Activated naive CD8-positive, alpha-beta T cell (primary cell): ENCODE measurements around the gene FGF14.

Experiments used
- H3K27ac Mint-ChIP-seq: one replicate; pipeline ENCODE4 v1.8.0; 2021; ENCODE audit warnings: mixed read lengths
- H3K27me3 Mint-ChIP-seq: one replicate; pipeline ENCODE4 v1.8.0; 2021; ENCODE audit warnings: mixed read lengths
- H3K36me3 Mint-ChIP-seq: one replicate; pipeline ENCODE4 v1.8.0; 2021; ENCODE audit warnings: mixed read lengths
- H3K4me1 Mint-ChIP-seq: one replicate; pipeline ENCODE4 v1.8.0; 2021; ENCODE audit warnings: low read depth, mixed read lengths
- H3K4me3 Mint-ChIP-seq: one replicate; pipeline ENCODE4 v1.8.0; 2021; ENCODE audit warnings: mild to moderate bottlenecking, mixed read lengths
- H3K9me3 Mint-ChIP-seq: one replicate; pipeline ENCODE4 v1.8.0; 2021; ENCODE audit warnings: low read depth, mixed read lengths

Gene FGF14

DNA sequence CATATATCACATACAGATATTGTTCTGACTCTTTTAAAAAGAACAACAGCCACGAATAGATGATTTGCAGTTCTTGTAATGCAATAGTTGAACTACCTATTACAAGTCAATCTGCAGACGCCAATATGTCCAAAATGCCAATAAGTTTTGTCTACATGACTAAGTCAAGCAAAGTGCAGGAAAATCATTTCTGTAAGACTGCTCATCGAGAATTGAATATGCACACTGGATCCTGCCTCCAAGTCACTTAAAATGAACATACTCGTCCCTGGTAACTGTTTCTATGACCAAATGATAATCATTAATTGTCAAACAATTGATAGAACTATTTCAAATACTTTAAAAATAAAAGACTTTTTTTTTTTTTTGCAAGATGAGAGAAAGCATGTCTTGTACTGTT is 573.7 kb downstream of the FGF14 start:
- H3K36me3 Mint-ChIP-seq: no peaks in the 10 kb centered on the region

DNA sequence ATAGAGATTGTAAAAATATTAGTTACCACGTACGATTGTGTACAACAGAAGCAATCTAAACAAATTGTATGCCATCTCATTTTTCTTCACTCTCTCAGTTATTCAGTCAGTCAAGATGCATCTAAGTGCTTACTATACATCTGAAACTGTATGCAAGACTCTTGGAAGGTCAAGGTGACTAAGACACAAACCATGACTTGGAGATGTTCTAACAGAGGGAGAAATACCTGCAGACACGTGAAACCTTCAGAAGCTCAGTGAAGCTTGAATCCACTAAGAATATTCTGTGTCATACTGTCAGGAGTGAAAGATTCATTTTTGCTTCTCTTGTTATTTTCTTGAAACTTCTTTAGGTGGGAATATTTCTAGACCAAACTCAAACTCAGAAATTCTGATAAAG is 584.0 kb downstream of the FGF14 start:
- Mint-ChIP-seq H3K4me1 (no peaks in the 10 kb centered on the region), H3K27ac (no peak overlapping the region), H3K4me3 (no peak overlapping the region), H3K36me3 (no peaks in the 10 kb centered on the region), H3K27me3 (peaks cover 3% of the 10 kb centered on the region), H3K9me3 (no peaks in the 10 kb centered on the region)

More for the DNA sequence above, 573.7 kb downstream of the FGF14 start:
- H3K27me3 Mint-ChIP-seq: peaks cover 5% of the 10 kb centered on the region
- H3K9me3 Mint-ChIP-seq: no peaks in the 10 kb centered on the region
- no peak overlapping the region for H3K4me3 Mint-ChIP-seq
- no peak overlapping the region for H3K27ac Mint-ChIP-seq
- H3K4me1 Mint-ChIP-seq: no peaks in the 10 kb centered on the region

DNA sequence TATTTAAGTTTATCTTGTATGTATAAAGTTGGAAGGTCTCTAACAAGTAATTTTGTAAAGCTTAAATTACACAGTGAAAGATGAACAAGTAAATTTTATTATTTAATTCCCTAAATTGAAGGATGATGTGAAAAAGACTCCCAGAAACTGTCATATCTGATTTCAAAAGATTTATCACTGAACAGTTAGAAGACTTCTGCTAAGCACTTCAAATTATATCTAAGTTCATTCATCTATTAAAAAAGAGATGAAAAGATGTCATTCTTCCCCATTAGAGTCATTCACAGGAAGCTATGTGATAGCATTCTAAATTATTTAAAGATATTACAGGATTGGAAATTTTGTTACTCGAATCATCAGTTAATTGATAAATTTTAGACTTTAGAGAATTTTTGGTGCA is 590.0 kb downstream of the FGF14 start:
- no peak overlapping the region for H3K27ac Mint-ChIP-seq
- H3K36me3 Mint-ChIP-seq: no peaks in the 10 kb centered on the region
- H3K4me1 Mint-ChIP-seq: no peaks in the 10 kb centered on the region
- no peaks in the 10 kb centered on the region for H3K9me3 Mint-ChIP-seq
- H3K4me3 Mint-ChIP-seq: no peak overlapping the region
- peaks cover 7% of the 10 kb centered on the region for H3K27me3 Mint-ChIP-seq

DNA sequence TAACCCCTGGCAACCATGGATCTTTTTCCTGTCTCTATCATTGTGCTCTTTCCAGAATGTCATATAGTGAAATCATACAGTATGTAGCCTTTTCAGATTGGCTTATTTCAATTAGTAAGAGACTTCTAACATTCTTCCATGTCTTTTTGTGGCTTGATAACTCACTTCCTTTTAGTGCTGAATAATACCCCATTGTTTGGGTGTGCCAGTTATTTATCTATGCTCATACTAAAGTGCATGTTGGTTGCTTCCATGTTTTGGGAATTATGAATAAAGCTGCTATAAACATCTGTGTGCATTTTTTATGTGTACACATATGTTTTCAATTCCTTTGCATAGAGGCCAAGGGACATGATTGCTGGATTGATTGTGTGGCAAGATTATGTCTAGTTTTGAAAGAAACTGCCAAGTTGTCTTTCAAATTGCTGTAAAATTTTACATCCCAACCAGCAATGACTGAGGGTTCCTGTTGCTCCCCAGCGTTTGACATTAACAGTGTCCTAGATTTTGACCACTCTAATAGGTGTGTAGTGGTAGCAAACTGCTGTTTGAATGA is 590.5 kb downstream of the FGF14 start:
- no peak overlapping the region for H3K4me3 Mint-ChIP-seq
- no peak overlapping the region for H3K27ac Mint-ChIP-seq
- H3K4me1 Mint-ChIP-seq: no peaks in the 10 kb centered on the region
- peaks cover 7% of the 10 kb centered on the region for H3K27me3 Mint-ChIP-seq
- H3K9me3 Mint-ChIP-seq: no peaks in the 10 kb centered on the region
- no peaks in the 10 kb centered on the region for H3K36me3 Mint-ChIP-seq

DNA sequence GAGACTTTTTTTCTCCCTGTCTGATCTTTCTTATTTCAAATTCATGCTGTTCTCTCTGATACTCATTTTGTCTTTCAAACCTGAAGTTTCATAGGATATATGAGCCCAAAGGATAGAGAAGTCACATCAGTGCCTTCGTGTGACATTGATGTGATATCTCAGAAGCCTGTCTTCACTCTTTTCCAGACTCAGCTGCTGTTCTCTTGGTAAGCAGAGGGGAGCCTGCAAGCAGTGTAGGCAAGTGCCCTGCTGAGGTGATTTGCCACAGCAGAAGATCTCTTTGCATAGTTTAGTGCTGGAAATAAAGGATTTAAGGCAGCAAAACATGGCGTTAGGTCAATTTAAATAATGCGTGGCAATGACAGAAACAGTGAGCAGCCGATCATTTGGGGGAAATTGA is 602.7 kb downstream of the FGF14 start:
- Mint-ChIP-seq H3K4me3 (no peak overlapping the region), H3K27me3 (peaks cover 4% of the 10 kb centered on the region), H3K4me1 (no peaks in the 10 kb centered on the region), H3K9me3 (no peaks in the 10 kb centered on the region), H3K27ac (no peak overlapping the region), H3K36me3 (no peaks in the 10 kb centered on the region)

DNA sequence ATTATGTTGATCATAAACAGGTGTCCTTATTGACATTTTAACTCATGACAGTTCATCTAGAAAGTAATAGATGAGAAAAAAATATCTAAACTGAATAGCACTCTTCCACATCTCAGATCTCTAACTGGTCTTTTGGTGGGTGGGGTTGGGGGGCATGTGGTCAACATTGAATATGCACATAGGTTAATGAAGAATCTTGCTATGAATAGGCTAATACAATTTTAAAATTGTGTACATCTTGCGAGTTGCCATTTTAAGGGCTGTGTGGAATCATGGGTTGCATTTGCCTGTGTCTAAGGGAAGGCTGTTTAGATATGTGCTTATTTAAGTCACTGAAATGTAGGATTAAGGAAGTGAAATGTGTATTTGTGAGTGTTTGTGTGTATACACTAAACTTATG is 603.4 kb downstream of the FGF14 start:
- H3K36me3 Mint-ChIP-seq: no peaks in the 10 kb centered on the region
- H3K4me3 Mint-ChIP-seq: no peak overlapping the region
- H3K9me3 Mint-ChIP-seq: no peaks in the 10 kb centered on the region
- H3K27me3 Mint-ChIP-seq: peaks cover 4% of the 10 kb centered on the region
- no peak overlapping the region for H3K27ac Mint-ChIP-seq
- H3K4me1 Mint-ChIP-seq: no peaks in the 10 kb centered on the region

DNA sequence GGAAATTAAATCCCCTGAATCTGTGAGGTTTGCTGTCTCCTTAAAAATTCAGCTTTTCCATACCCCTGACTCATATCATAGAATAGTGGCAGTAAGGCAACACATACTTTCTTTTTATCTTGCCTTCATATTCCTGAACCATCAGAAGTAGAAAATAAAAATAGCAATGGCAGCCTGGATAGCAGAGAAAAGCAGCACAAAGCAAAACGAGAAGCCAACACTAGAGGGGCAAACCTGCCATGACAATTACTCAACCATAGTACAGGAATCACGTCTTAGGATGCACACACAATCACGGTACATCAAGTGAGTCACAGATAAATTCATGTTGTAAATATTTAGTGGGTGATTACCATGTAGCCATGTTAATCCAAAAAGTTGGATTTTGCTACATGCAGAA is 606.4 kb downstream of the FGF14 start:
- Mint-ChIP-seq H3K4me3 (no peak overlapping the region), H3K27me3 (peaks cover 4% of the 10 kb centered on the region), H3K9me3 (no peaks in the 10 kb centered on the region), H3K36me3 (no peaks in the 10 kb centered on the region), H3K4me1 (no peaks in the 10 kb centered on the region), H3K27ac (no peak overlapping the region)

DNA sequence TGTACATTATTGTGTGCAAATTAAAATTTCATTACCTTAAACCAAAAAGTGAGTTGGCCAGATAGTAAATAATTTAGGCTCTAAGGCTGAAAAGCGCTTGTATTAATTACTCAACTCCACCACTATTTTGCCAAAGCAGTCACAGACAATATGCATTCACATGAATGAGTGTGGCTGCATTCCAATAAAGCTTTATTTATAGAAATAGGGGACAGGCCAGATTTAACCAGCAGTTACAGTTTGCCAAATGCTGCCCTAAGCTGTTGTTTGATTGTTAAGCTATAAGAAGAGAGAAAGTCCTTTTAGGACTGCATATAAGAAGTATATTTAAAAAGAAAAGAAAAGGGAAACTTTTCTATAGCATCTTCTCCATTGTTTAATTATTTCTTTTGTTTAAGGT is 606.8 kb downstream of the FGF14 start:
- Mint-ChIP-seq H3K27ac (no peak overlapping the region), H3K4me3 (no peak overlapping the region)

DNA sequence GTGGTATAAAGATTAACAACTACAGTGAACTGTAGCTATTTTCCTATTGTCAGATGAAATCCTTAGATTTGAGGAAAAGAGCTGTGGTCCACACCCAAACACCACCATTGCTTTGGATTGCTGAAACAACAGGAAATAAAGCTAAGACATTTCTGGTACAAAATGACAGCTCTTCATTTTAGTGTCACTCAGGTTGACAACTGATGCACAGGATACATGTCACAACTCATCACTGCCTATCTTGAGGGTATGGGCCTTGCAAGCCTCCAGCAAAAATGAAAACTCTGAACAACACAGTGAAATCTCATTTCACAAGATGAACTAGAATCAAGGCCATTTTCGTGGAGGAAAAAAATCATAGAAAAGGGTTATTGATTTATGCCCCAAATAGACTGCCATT is 609.7 kb downstream of the FGF14 start:
- Mint-ChIP-seq H3K4me1 (no peaks in the 10 kb centered on the region), H3K9me3 (no peaks in the 10 kb centered on the region), H3K27me3 (peaks cover 5% of the 10 kb centered on the region), H3K27ac (no peak overlapping the region), H3K4me3 (no peak overlapping the region), H3K36me3 (no peaks in the 10 kb centered on the region)

More for the DNA sequence above, 606.8 kb downstream of the FGF14 start:
- no peaks in the 10 kb centered on the region for H3K36me3 Mint-ChIP-seq
- peaks cover 4% of the 10 kb centered on the region for H3K27me3 Mint-ChIP-seq
- no peaks in the 10 kb centered on the region for H3K9me3 Mint-ChIP-seq
- no peaks in the 10 kb centered on the region for H3K4me1 Mint-ChIP-seq

DNA sequence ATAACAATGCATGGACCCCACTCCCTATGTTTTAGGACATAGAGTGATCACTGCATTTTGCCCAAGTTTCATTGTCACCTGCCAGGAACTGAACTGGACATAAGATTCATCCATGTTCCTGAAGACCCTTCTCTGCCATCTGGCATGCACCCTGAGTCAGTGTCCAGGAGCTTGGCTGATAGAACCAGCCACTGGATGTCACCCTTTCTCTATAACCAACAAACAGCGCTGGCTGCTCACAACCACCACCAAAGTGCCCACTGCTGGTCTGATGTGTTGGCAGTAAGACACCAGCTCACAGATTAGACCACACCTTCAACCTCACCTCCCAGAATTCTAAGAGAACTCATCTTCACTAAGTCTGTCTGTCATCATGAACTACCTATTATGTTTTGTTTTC is 616.0 kb downstream of the FGF14 start:
- no peaks in the 10 kb centered on the region for H3K9me3 Mint-ChIP-seq
- H3K4me1 Mint-ChIP-seq: no peaks in the 10 kb centered on the region
- H3K27me3 Mint-ChIP-seq: peaks cover 10% of the 10 kb centered on the region

DNA sequence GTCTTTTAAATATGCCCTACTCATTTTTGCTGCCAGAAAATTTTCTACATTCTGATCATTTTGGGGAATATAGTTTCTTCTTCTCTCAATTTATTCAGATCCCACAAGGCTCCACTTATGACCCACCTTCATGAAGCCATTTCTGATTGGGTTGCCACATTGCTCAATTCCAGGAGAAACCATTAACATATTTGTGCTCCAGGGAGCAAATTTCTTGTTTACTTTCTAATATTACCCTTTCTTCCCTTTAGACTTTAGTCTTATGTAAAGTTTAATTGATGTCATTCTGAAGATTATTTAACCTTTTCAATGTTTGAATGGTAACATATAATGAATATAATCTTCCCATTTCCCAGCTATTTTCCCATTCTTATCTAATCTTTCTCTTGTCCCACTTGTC is 617.5 kb downstream of the FGF14 start:
- H3K36me3 Mint-ChIP-seq: no peaks in the 10 kb centered on the region
- peaks cover 10% of the 10 kb centered on the region for H3K27me3 Mint-ChIP-seq

More for the DNA sequence above, 616.0 kb downstream of the FGF14 start:
- H3K4me3 Mint-ChIP-seq: no peak overlapping the region
- no peak overlapping the region for H3K27ac Mint-ChIP-seq
- no peaks in the 10 kb centered on the region for H3K36me3 Mint-ChIP-seq

DNA sequence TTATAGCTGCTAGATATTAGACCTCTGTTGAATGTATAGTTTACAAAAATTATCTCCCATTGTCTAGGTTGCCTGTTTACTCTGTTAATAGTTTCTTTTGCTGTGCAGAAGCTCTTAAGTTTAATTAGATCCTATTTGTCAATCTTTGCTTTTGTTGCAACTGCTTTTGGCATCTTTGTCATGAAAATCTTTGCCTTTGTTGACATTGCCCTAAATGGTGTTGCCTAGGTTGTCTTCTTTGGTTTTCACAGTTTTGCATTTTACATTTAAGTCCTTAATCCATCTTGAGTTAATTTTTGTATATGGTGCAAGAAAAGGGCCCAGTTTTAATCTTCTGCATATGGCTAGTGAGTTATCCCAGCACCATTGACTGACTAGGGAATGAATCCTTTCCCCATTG is 618.3 kb downstream of the FGF14 start:
- Mint-ChIP-seq H3K9me3 (no peaks in the 10 kb centered on the region), H3K4me3 (no peak overlapping the region), H3K27me3 (peaks cover 9% of the 10 kb centered on the region), H3K27ac (no peak overlapping the region), H3K4me1 (no peaks in the 10 kb centered on the region), H3K36me3 (no peaks in the 10 kb centered on the region)

More for the DNA sequence above, 617.5 kb downstream of the FGF14 start:
- no peaks in the 10 kb centered on the region for H3K4me1 Mint-ChIP-seq
- no peak overlapping the region for H3K4me3 Mint-ChIP-seq
- no peaks in the 10 kb centered on the region for H3K9me3 Mint-ChIP-seq
- no peak overlapping the region for H3K27ac Mint-ChIP-seq

DNA sequence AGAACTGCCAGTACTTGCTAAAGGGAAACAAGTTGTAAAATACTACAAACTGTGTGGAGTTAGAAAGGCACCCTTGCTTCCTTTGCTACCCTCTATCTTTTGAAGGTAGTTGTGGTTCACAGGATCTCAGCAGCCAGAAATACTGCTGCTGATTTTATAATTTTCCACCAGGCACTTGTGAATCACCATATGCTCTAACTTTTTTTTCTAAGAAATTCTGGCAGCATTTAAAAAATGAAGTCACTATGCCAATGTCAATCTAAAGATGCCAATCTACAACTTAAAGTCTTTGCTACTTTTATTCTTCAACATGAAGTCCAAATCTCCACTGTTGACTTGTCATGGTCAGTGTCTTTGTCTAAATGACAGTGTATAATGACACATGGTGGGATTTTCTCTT is 621.6 kb downstream of the FGF14 start:
- no peaks in the 10 kb centered on the region for H3K36me3 Mint-ChIP-seq
- H3K4me1 Mint-ChIP-seq: no peaks in the 10 kb centered on the region
- no peaks in the 10 kb centered on the region for H3K9me3 Mint-ChIP-seq
- H3K4me3 Mint-ChIP-seq: no peak overlapping the region
- H3K27ac Mint-ChIP-seq: no peak overlapping the region
- H3K27me3 Mint-ChIP-seq: peaks cover 6% of the 10 kb centered on the region

DNA sequence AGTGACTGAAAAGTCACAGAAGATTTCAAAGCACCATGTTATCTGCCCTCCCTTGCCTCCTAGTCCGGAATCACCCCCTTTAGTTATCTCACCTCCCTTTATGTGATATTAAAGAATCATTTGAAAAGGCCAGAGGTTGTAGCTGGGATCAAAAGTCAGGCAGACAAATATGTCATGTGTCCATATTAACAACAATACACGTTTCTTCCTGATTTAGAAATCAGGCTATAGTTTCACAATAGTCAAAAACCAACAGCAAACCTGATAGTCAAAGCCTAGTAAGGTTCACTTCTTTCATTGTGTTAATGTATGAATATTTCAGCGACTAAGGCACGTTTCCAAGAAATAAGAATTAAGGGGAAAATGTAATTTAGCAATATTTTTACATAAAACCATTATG is 622.7 kb downstream of the FGF14 start:
- Mint-ChIP-seq H3K4me1 (no peaks in the 10 kb centered on the region), H3K4me3 (no peak overlapping the region), H3K36me3 (no peaks in the 10 kb centered on the region), H3K27ac (no peak overlapping the region), H3K27me3 (peaks cover 6% of the 10 kb centered on the region), H3K9me3 (no peaks in the 10 kb centered on the region)

DNA sequence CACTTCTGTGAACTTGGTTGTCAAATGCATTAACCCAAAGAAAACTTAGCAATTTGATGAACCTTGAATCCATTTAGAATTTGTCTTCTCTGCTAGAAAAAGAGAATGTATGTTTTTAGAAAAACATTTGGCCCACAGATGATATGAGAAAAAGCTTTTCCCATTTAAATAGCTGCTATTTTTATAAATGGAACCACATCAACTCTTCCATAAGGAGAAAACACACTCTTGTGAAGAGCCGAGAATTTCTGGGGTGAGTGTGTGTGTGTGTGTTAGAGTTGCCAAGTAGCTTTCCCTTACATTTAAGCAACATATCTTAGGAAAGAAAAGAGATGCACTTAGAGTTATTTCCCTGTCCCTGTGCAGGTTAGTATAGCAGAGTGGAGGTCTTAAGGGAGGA is 626.6 kb downstream of the FGF14 start:
- Mint-ChIP-seq H3K36me3 (no peaks in the 10 kb centered on the region), H3K9me3 (no peaks in the 10 kb centered on the region), H3K27me3 (peaks cover 4% of the 10 kb centered on the region), H3K4me1 (no peaks in the 10 kb centered on the region), H3K4me3 (no peak overlapping the region), H3K27ac (no peak overlapping the region)

DNA sequence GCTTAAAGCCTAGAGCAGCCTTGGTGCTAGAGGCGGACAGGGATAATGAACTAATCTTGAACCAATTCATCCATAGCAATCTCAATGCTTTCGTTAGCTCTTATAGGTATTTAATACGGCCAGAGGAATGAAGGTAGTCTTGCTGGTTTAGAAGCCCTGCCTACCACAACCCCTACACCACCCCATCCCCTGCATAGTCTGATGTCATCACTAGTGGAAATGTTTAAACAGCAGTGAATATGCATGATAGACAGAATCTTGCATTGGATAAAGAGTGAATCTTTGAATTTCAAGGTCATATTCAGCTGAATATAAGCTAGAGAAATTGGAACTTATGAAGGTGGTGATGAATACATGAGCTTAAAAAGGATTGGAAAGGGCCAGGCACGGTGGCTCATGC is 627.5 kb downstream of the FGF14 start:
- no peaks in the 10 kb centered on the region for H3K9me3 Mint-ChIP-seq
- no peaks in the 10 kb centered on the region for H3K36me3 Mint-ChIP-seq
- peaks cover 4% of the 10 kb centered on the region for H3K27me3 Mint-ChIP-seq
- H3K4me1 Mint-ChIP-seq: no peaks in the 10 kb centered on the region
- no peak overlapping the region for H3K4me3 Mint-ChIP-seq
- no peak overlapping the region for H3K27ac Mint-ChIP-seq
